Left lung (tissue), 10 donors: ENCODE measurements around the gene VPS26A. TPM values are rescaled to one million over a fixed set of nuclear protein-coding genes. Genes with fewer than 3 reads are reported as not detected.

Experiments
- ATAC-seq: fragments of 200-7000 bp; cut with Tn5 transposase; one replicate; pipeline ENCODE4 v1.9.1; 2020; ENCODE audit warnings: moderate library complexity
- DNase-seq, 4 donors: peaks; one replicate each; pipeline ENCODE4 v3.0.0-alpha.2; 2013 to 2020
- H3K27ac ChIP-seq, 2 donors: fragments of 200-600 bp; sonication (generic) in 1 of 2; one replicate each; pipeline versions ENCODE4 v1.5.0 to v1.8.0; 2020 to 2021
- H3K27me3 ChIP-seq, 2 donors: fragments of 200-600 bp; sonication (generic) in 1 of 2; one replicate each; pipeline versions ENCODE4 v1.5.0 to v1.8.0; 2020 to 2021
- H3K36me3 ChIP-seq, 2 donors: fragments of 200-600 bp; sonication (generic) in 1 of 2; one replicate each; pipeline versions ENCODE4 v1.5.0 to v1.8.0; 2020 to 2021
- H3K4me1 ChIP-seq, 2 donors: fragments of 200-600 bp; one replicate each; pipeline ENCODE4 v1.8.0; 2021
- H3K4me3 ChIP-seq, 2 donors: fragments of 200-600 bp; sonication (generic) in 1 of 2; one replicate each; pipeline versions ENCODE4 v1.5.0 to v1.8.0; 2020 to 2021; ENCODE audit warnings: mild to moderate bottlenecking in 1 of 2
- H3K9me3 ChIP-seq, 2 donors: fragments of 200-600 bp; sonication (generic) in 1 of 2; one replicate each; pipeline versions ENCODE4 v1.5.0 to v1.8.0; 2020 to 2021
- CTCF ChIP-seq, 2 donors: fragments of 200-600 bp; sonication (generic) in 1 of 2; IDR thresholded peaks; one replicate each; pipeline versions ENCODE4 v1.5.0 to v1.8.0; 2021; ENCODE audit warnings: antibody characterized with exemption in 2 of 2
- intact Hi-C, 2 donors: fragments of 100-400 bp; cut with DNase I; formaldehyde crosslinking; loops; one replicate each; pipeline versions ENCODE4 v1.11.2 to v1.14.2; 2022
- polyA plus RNA-seq, 6 donors: library from polyadenylated mRNA; unstranded; fragments of 120-200 nt; gene quantifications; one replicate each; pipeline ENCODE4 v1.2.1, GENCODE V29; 2013; ENCODE audit not compliant: insufficient read length in 6 of 6
- total RNA-seq, 2 donors: library from RNA; stranded (reverse); fragmentation: NEBNext Ultra II Directional; extraction: Animal tissue kit (Norgen Biotek cat#: 25700); gene quantifications; one replicate each; pipeline ENCODE4 v1.2.1, GENCODE V29; 2021
- donor health status: DM: no; HTN: yes; CAD: no.
- donor health status: DM: no; HTN: no; CAD: no.

VPS26A gene
- total and polyA plus RNA-seq, 8 donors, result 50.6 to 75.5 (median 68.7) TPM

GRCh38 chr10:69093933-69094332, 30.0 kb upstream of the VPS26A start:
- TF ChIP-seq CTCF (IDR thresholded peaks at IDR 0.05), result no peak
- Histone ChIP-seq H3K9me3 (no peaks in the 10 kb centered on the region), H3K4me1 (peaks cover 0 to 80% of the 10 kb centered on the region in 2 donors), H3K27ac (peak overlapping the region in 1 of 2 donors; percentile 95), H3K27me3 (no peaks in the 10 kb centered on the region), H3K36me3 (peaks cover 0 to 27% of the 10 kb centered on the region in 2 donors), H3K4me3 (peak overlapping the region in 1 of 2 donors; percentile 55)
- DNase-seq (no peak), ATAC-seq (peak; percentile 25)
- intact Hi-C loops, result loop anchor here in 1 of 2 donors (5.0 kb wide), 1 partner anchor 87 kb away; no protein-coding TSS in a partner anchor

GRCh38 chr10:69096045-69096444, 27.9 kb upstream of the VPS26A start:
- peak overlapping the region in 1 of 2 donors; percentile 24 for H3K27ac ChIP-seq
- no peak for TF ChIP-seq CTCF (IDR thresholded peaks at IDR 0.05)
- no peaks in the 10 kb centered on the region for H3K9me3 ChIP-seq
- peaks cover 0 to 86% of the 10 kb centered on the region in 2 donors for H3K4me1 ChIP-seq
- no peaks in the 10 kb centered on the region for H3K27me3 ChIP-seq
- intact Hi-C loops, result no loop called here
- H3K36me3 ChIP-seq, result peaks cover 0 to 44% of the 10 kb centered on the region in 2 donors
- H3K4me3 ChIP-seq, result no peak overlapping the region
- DNase-seq, result no peak
- ATAC-seq, result no peak

- Histone ChIP-seq H3K27ac (no peak overlapping the region), H3K4me1 (peaks cover 0 to 87% of the 10 kb centered on the region in 2 donors), H3K9me3 (no peaks in the 10 kb centered on the region), H3K36me3 (peaks cover 0 to 61% of the 10 kb centered on the region in 2 donors), H3K4me3 (no peak overlapping the region), H3K27me3 (no peaks in the 10 kb centered on the region)
- no peak for TF ChIP-seq CTCF (IDR thresholded peaks at IDR 0.05)
- DNase-seq (no peak), ATAC-seq (no peak)
- intact Hi-C loops, result no loop called here
These were observed 26.2 kb upstream of the VPS26A start for GRCh38 chr10:69097729-69098128.

- H3K36me3 ChIP-seq, result peaks cover 0 to 83% of the 10 kb centered on the region in 2 donors
- H3K27ac ChIP-seq, result peak overlapping the region in 1 of 2 donors; percentile 59
These were observed 23.7 kb upstream of the VPS26A start for GRCh38 chr10:69100136-69100872.

More at GRCh38 chr10:69100136-69100872, 23.7 kb upstream of the VPS26A start:
- H3K27me3 ChIP-seq, result no peaks in the 10 kb centered on the region
- H3K4me1 ChIP-seq, result peaks cover 0 to 74% of the 10 kb centered on the region in 2 donors
- ATAC-seq, result no peak
- no peak for TF ChIP-seq CTCF (IDR thresholded peaks at IDR 0.05)
- H3K4me3 ChIP-seq, result no peak overlapping the region
- no peaks in the 10 kb centered on the region for H3K9me3 ChIP-seq
- no peak for DNase-seq
- intact Hi-C loops, result no loop called here
